ENCODE data around the gene ANKRD10.
"Not testable (repeated sequence)": the region's sequence is repeated elsewhere in the genome, so short reads cannot be mapped to it uniquely, and the experiment has no call there.

ANKRD10 gene

DNA sequence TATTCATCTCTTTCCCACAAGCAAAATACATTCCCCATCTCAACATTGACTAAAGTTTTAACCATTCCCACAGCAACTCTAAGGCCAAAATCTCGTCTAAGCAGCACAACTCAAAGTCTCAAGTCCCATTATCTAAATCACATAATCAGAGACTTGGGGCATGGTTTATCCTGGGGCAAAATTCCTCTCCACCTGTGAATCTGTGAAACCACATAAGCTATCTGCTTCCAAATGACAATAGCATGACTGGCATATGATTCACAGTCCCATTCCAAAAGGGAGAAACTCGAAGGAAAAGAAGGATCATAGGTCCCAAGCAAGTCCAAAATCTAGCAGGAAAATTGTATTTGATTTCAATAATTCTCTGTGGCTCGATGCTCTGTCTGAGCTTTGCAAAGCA, 73.0 kb downstream of the ANKRD10 start:
- no peak for DNase-seq (ENCODE audit: low read depth)
- H3K4me3 ChIP-seq (ENCODE audit: low read depth, low read length) = no peak overlapping the region
- TF ChIP-seq, protein P1, sequence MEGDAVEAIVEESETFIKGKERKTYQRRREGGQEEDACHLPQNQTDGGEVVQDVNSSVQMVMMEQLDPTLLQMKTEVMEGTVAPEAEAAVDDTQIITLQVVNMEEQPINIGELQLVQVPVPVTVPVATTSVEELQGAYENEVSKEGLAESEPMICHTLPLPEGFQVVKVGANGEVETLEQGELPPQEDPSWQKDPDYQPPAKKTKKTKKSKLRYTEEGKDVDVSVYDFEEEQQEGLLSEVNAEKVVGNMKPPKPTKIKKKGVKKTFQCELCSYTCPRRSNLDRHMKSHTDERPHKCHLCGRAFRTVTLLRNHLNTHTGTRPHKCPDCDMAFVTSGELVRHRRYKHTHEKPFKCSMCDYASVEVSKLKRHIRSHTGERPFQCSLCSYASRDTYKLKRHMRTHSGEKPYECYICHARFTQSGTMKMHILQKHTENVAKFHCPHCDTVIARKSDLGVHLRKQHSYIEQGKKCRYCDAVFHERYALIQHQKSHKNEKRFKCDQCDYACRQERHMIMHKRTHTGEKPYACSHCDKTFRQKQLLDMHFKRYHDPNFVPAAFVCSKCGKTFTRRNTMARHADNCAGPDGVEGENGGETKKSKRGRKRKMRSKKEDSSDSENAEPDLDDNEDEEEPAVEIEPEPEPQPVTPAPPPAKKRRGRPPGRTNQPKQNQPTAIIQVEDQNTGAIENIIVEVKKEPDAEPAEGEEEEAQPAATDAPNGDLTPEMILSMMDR (IDR thresholded peaks at IDR 0.05; ENCODE audit: low read depth, low read length, missing control alignments) = no peak

GRCh38 chr13:110841406-110841805, 73.5 kb downstream of the ANKRD10 start:
- TF ChIP-seq, protein P1 (IDR thresholded peaks at IDR 0.05; ENCODE audit: low read depth, low read length, missing control alignments) = no peak
- DNase-seq (ENCODE audit: low read depth) = no peak
- no peak overlapping the region for H3K4me3 ChIP-seq (ENCODE audit: low read depth, low read length)

DNA sequence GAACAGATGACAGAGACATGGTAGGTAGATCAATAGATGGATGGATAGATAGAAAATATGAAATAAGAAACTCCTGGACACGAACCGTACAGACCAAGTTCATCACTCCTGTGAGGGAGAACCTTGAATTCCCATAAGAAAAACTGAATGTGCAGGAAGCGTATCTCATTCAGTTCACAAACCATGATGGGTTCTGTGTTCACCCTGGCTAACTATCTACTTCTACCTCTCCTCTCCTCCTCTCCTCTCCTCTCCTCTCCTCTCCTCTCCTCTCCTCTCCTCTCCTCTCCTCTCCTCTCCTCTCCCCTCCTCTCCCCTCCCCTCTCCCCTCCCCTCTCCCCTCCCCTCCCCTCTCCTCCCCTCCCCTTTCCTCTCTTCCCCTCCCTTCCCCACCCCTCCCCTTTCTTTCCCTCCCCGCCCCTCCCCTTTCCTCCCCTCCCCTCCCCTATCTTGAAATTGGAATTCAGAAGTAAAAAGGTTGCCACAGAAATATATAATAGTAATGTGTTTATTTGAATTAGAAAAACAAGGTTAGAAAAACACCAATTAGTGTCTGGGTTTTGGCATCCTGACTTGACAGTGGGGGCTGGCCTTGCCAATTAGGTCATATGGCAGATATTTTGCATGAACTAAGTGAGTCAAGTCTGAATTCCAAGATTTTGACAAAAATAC, 75.9 kb downstream of the ANKRD10 start:
- DNase-seq (ENCODE audit: low read depth) = no peak
- H3K4me3 ChIP-seq (ENCODE audit: low read depth, low read length) = no peak overlapping the region
- TF ChIP-seq, protein P1 (IDR thresholded peaks at IDR 0.05; ENCODE audit: low read depth, low read length, missing control alignments) = no peak

DNA sequence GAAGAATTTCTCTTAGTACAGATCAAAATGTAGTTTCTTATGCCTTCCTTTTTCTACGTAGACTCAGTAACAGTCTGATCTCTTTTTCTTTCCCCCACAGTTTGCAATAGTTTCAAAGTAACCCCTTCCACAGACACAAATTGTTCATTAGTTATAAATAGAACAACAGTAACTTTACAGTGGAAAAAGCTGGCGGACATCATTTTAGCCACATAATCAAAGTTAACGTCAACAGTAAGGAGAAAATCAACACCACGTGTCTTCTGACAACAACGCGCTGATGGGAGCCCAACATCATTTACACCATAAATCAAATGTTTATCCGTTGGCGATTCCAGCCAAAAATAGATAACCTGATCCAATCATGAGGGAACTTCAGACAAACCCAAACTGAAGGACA, 76.8 kb downstream of the ANKRD10 start:
- TF ChIP-seq, protein P1 (IDR thresholded peaks at IDR 0.05; ENCODE audit: low read depth, low read length, missing control alignments) = no peak
- DNase-seq (ENCODE audit: low read depth) = no peak
- H3K4me3 ChIP-seq (ENCODE audit: low read depth, low read length) = no peak overlapping the region

DNA sequence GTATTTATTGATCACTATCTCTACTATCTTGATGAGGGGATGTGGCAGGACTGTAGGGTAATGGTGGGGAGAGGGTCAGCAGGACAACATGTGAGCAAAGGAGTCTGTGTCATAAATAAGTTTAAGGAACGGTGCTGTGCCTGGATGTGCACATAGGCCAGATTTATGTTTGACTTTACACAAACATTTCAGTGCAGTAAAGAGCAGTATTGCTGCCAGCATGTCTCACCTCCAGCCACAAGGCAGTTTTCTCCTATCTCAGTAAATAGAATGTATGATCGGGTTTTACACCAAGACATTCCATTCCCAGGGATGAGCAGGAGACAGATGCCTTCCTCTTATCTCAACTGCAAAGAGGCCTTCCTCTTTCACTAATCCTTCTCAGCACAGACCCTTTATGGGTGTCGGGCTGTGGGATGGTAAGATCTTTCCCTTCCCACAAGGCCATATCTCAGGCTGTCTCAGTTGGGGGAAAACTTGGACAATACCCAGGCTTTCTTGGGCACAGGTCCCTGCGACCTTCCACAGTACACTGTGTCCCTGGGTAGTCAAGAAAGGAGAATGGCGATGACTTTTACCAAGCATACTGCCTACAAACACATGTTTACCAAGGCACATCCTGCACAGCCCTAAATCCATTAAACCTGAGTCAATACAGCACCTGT, 77.3 kb downstream of the ANKRD10 start:
- DNase-seq (ENCODE audit: low read depth); H3K4me3 ChIP-seq (ENCODE audit: low read depth, low read length): not testable (repeated sequence)

DNA sequence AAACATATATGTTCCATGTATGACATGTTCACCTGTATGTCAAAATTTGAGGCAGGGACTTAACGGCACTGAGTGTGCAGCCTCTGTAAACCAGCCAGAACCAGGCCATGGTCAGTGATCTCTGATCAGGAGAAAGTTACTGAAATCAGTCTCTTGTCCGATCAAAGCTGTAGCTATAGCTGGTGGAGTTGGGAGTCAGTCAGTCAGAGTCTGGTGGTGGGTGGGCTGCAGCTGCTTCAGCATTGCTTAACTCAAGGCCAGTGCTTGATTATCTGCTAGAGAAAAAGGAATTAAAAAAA, 78.3 kb downstream of the ANKRD10 start:
- DNase-seq (ENCODE audit: low read depth) = no peak
- H3K4me3 ChIP-seq (ENCODE audit: low read depth, low read length) = no peak overlapping the region
- TF ChIP-seq, protein P1 (IDR thresholded peaks at IDR 0.05; ENCODE audit: low read depth, low read length, missing control alignments) = no peak

GRCh38 chr13:110835721-110836604, 78.9 kb downstream of the ANKRD10 start:
- no peak overlapping the region for H3K4me3 ChIP-seq (ENCODE audit: low read depth, low read length)
- DNase-seq (ENCODE audit: low read depth) = no peak
- TF ChIP-seq, protein P1 (IDR thresholded peaks at IDR 0.05; ENCODE audit: low read depth, low read length, missing control alignments) = no peak
